Fibroblast of peridontal ligament (primary cell): ENCODE measurements around the gene U2AF1L4.
A peak's percentile ranks its signal among the peaks of the same experiment; 100 is the strongest.

Source experiments
- DNase-seq: peaks from one replicate; pipeline ENCODE4 v3.0.0-alpha.2; 2010; ENCODE audit errors: extremely low read depth

U2AF1L4 gene, protein sequence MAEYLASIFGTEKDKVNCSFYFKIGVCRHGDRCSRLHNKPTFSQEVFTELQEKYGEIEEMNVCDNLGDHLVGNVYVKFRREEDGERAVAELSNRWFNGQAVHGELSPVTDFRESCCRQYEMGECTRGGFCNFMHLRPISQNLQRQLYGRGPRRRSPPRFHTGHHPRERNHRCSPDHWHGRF

DNA sequence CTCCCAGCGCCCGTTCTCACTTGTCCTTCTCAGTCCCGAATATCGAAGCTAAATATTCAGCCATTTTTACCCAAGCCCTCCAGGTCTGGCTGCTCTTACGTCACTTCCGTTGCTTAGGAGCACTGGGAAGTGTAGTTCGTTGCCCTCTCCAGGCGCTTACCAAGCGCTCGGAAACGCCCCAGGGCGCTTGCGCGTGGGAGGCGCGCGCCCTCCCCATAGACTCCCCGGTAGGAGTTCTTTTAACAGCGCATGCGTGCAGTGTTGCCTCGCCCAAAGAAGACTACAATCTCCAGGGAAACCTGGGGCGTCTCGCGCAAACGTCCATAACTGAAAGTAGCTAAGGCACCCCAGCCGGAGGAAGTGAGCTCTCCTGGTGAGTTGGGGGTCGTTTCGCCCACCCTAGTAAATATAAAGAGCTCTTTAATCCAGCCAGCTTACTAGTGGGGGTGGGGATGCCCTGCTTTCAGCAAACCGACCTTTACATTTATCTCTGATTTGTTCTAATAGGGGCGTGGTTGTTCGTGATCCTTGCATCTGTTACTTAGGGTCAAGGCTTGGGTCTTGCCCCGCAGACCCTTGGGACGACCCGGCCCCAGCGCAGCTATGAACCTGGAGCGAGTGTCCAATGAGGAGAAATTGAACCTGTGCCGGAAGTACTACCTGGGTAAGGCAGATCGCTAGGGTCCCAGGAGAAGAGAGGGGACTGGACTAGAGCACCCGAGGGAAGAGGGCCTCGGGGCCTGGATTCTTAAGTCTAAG is at the start of gene U2AF1L4, which contains the start of gene PSENEN:
Gene U2AF1L4, minus strand, starts transcription at position 91 of the 759 bp plus-strand sequence. Its CDS starts 27 bp downstream, at position 64.
Gene PSENEN, plus strand, starts transcription at position 324 of the 759 bp plus-strand sequence. Its CDS starts 280 bp downstream, at position 604.
- DNase-seq = peak; percentile 100

DNA sequence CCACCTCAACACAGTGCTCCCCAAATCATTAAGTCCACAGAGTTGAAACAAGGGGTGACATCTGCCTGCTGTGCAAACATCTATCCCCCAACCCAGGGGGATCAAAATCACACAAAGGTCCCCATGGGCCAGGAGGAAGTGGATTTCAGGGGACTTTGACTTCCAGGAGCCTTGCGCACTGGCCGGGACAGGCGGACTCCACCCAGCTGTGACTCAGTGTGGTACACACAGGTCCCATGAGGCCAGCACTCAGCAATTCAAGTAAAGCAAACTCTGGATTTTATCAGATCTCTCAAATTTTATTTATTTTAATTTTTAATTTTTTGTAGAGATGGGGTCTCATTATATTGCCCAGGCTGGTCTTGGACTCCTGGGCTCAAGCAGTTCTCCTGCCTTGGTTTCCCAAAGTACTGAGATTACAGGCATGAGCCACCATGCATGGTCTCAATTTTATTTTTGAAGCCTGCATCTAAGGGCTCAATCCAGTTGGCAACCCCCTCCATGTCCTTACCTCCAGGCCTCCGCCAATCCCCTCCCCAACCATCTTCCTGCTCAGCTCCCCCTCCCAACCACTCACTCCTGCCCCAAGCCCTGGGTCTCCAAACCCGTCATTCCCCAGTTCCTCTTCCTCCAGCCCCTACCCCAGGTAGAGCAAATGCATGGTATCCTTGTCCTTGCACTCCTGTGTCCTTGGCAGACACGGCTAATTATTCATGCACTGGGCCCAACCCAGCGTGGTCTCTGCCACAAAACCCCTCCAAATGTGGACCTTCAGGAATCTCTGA is 48.4 kb upstream of the U2AF1L4 start:
- DNase-seq = peak; percentile 41

DNA sequence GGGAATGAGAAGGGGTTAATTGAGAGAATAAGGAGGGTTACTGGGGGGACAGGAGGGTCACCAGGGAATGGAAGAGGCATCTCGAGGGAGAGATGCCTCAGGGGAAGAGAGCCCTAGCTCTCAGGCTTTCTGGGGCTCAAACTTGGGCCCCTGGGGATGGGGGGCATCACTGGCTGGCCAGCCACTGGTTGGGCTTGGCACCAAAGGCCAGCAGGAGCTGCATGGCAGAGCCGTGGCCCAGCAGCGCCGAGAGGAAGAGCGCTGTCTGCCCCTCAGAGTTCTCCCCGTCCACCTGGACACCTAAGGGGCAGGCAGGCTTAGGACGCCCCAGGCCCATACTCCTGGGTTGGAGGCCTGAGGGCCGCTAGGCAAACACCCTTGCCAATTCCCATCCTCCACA is 47.7 kb upstream of the U2AF1L4 start:
- DNase-seq = no peak

DNA sequence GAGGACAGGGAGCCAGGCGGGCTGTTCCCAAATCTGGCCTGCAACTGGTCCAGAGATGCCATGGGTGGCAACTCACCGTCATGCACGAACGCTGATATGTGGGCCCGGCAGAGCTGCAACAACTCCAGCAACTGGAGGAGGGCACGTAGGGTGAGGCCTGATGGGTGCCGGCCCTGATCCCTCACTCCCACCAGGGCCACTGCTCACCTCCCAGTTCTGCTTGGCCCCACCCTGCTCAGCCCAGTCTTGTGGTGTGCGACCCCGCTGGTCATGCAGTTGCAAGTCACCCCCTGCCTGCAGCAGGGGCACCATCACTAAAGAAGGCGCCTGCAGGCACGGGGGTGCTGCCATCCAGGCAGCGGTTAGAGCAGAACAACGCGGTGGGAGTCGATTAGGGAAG is 47.1 kb upstream of the U2AF1L4 start:
- DNase-seq = no peak

DNA sequence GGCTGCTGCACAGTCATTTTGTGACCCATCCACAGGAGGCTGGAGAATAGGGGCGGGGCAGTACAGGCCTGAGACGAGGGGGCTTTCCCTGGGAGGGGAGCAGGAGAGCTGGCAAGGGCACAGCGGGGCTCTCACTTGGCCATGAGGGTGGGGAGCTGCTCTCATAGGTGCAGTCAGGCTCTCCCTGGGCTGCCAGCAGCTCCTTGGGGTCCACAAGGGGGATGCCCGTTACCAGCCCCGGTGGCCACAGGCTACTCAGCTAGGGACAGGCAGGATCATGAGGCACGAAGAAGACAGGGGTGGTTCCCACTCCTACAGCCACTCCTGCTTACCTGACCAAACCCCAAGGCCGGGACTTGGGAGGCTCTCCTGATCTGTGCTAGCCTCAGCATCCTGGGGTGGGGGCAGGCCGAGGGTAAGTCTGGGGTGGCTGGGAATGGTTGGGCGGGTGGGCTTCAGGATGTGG is 46.6 kb upstream of the U2AF1L4 start:
- no peak for DNase-seq

DNA sequence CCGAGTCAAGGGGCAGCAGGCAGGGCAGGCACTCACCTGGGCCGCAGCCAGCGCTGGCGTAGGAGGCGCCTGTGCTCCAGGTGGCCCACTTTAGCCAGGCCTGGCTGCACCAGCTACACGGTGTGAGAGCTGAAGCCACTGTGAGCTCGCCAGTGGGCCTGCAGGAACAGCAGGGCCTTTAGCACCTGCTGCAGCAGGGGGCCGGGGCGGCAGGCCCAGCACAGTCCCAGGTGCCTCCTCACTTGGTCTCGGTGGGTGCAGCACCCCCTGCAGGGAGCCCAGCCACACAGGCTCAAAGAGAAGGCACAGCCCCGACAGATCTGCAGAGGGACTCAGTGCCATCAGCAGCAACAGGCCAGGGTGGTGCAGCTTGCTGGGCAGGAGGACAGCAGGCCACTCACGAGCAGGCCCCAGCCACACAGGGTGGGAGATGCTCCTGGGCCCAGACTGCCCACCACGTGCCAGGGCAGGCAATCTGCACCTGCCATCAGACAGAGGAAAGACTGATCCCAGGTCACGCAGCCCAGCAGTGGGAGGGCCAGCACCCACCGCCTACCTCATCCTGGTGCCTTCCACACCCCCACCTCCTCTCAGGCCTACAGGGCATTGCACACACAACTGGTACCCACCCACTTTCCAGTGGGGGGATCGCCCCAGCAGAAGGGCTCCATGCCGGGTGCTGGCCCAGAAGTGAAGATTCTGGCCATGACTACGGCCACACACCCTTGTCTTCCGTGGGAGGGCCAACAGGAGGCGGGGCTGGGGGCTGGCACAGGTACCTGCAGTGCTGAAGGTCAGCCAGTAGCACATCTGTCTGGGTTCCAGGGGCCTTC is 46.0 kb upstream of the U2AF1L4 start:
- no peak for DNase-seq

DNA sequence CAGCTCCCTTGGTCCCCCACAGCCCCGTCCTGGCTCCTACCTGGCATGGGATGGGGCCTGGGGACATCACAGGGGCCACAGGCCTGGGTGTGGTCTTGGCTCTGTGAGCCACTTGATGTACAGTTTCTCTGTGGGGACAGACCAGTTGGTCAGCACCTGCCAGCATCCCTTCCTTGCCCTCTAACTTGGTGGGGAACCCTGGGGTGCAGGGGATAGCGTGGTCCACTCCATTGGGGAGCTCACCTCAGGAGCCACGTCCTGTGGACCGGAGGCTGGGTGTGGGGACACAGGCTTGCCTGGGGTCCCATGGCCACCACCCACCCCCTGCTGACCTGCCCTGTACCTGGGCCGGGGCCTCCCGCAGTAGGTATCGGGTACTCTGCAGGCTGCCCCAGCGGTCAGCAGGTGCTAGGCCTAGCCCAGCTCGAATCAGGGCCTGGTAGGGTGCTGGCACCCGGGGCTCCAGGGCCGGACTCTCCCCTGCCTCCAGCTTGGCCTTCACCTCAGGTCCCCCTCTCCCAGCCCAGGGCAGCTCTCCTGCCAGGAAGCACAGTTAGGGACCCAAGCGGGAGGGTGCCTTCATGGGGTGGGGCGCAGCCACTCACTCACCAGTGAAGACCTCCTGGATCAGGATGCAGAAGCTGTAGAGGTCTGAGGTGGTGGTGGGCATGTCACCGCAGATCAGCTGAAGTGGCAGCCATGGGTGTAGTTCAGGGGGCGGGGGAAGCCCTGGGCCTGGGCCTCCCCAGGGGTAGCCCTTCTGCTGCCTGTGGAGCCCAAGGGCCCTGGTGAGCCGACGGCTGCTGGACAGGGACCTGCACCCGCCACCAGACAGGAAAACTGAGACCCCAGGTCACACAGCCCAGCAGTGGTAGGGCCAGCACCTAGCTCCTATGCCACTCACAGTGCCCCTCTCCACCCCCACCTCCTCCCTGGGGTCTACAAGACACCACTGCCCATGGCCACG is 45.0 kb upstream of the U2AF1L4 start:
- DNase-seq = no peak

DNA sequence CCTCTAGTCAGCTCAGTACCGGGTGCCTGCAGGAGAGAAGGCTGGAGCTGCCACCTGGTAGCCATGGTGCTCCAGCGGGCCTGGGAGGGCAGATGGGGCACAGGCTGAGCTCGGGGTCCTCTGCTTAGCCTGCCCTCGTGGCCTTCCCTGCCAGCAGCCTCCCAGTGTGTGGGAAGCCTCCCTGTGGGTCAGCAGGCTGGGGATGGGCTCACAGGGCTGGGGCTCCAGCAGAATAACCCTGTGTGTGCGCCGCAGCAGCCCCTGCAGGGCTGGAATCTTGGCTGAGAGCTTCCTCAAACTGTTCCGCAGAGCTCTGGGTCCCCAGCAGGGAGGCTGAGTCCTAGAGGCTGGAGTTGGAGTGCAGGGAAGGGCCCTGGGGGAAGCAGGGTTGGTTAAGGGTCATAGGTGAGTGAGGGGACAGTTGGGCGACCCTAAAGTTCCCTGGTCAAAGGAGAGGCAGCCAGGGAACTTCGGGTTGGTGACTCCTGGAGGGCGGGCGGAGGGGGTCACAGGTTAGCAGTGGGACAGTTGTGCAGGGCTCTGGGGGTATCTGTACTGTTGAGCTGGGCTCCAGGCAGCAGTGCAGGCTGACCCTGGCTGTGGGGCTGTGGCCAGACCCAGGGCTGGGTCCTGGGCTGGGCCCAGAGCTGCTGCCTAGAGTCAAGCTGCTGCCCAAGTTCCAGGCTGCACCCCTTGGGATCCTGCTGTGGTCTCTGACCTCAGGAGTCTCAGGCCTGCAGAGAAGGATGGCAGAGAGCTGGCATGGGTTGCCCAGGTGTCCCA is 44.2 kb upstream of the U2AF1L4 start:
- no peak for DNase-seq

DNA sequence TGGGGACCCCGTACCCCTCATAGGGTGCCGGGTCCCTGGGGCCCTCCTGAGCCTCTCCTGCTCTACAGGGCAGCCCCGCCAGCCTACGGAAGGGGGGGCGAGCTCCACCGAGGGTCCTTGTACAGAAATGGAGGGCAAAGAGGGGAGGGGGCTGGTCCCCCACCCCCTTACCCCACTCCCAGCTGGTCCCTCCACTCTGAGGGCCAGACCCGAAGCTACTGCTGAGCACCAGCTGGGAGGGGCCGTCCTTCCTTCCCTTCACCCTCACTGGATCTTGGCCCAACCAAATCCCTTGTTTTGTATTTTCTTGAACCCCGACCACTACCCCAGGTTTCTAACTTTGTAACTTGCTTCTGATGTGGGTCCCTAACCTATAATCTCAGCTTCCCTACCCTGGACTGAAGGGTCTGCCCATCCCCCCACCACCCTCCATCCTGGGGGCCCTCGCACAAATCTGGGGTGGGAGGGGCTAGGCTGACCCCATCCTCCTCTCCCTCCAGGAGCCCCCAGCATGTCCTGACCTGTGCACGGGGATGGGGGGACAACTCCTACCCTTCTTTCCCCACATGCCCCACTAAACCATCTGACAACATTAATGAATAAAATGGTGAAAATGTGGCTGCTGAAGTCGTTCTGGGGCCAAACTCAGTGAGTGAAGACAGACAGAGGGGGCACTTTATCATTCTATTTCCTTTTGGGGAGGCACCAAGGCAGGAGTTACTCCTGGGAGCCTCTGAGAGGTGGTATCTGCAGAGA is 43.2 kb upstream of the U2AF1L4 start:
- no peak for DNase-seq

DNA sequence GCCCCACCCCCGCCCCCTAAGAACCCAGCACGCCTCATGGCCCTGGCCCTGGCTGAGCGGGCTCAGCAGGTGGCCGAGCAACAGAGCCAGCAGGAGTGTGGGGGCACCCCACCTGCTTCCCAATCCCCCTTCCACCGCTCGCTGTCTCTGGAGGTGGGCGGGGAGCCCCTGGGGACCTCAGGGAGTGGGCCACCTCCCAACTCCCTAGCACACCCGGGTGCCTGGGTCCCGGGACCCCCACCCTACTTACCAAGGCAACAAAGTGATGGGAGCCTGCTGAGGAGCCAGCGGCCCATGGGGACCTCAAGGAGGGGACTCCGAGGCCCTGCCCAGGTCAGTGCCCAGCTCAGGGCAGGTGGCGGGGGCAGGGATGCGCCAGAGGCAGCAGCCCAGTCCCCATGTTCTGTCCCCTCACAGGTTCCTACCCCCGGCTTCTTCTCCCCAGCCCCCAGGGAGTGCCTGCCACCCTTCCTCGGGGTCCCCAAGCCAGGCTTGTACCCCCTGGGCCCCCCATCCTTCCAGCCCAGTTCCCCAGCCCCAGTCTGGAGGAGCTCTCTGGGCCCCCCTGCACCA is 42.1 kb upstream of the U2AF1L4 start:
- DNase-seq = no peak

DNA sequence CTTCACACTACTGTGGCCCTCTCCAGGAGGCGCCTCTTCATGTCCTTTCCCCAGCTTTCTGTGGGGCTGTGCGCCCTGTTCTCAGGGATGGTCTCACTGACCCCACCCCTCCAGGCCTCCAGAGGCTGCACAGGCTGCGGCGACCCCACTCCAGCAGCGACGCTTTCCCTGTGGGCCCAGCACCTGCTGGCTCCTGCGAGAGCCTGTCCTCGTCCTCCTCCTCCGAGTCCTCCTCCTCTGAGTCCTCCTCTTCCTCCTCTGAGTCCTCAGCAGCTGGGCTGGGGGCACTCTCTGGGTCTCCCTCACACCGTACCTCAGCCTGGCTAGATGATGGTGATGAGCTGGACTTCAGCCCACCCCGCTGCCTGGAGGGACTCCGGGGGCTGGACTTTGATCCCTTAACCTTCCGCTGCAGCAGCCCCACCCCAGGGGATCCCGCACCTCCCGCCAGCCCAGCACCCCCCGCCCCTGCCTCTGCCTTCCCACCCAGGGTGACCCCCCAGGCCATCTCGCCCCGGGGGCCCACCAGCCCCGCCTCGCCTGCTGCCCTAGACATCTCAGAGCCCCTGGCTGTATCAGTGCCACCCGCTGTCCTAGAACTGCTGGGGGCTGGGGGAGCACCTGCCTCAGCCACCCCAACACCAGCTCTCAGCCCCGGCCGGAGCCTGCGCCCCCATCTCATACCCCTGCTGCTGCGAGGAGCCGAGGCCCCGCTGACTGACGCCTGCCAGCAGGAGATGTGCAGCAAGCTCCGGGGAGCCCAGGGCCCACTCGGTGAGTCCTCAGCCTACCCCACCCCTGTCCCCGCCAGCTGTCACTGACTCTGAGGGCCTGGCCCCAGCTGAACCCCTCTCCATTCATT is 41.3 kb upstream of the U2AF1L4 start:
- DNase-seq = no peak

DNA sequence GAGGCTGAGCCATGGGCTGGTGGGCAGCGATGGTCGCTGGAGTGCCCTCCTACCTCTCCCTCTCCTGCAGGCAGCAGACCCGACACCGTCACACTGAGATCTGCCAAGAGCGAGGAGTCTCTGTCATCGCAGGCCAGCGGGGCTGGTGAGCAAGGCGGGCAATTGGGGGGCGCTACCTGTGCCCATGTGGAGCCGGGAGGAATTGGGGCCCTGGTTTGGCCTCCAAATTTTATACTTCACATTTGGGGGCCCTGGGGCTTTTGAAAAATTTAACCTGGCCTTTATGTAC is 40.1 kb upstream of the U2AF1L4 start:
- no peak for DNase-seq

DNA sequence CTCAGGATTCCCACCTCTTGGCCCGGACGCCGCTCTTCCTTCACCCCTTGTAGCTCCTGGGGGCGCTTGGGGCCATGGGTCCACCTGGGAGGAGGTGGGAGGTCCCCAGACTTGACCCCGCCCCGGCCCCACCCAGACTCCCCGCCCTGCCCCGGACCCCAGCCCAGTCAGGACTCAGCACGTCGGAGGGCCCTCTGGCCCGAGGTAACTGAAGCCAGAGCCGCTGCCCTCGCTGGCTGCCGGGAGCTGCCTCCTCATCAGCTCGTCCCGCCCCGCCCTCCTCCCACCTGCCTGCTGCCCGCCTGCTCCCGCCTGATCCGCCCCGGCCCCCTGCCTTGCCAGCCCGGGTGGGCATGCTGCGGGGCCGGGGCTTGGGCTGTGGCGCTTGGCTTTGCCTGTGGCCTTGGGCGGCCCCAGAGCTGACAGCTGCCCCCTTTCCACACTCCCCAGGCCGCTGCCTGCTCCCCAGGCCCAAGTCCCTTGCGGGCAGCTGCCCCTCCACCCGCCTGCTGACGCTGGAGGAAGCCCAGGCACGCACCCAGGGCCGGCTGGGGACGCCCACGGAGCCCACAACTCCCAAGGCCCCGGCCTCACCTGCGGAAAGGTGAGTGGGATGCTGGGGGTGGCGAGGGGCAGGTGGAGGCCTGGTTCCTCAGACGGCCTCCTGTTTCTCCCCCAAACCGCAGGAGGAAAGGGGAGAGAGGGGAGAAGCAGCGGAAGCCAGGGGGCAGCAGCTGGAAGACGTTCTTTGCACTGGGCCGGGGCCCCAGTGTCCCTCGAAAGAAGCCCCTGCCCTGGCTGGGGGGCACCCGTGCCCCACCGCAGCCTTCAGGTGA is 39.5 kb upstream of the U2AF1L4 start:
- DNase-seq = no peak

DNA sequence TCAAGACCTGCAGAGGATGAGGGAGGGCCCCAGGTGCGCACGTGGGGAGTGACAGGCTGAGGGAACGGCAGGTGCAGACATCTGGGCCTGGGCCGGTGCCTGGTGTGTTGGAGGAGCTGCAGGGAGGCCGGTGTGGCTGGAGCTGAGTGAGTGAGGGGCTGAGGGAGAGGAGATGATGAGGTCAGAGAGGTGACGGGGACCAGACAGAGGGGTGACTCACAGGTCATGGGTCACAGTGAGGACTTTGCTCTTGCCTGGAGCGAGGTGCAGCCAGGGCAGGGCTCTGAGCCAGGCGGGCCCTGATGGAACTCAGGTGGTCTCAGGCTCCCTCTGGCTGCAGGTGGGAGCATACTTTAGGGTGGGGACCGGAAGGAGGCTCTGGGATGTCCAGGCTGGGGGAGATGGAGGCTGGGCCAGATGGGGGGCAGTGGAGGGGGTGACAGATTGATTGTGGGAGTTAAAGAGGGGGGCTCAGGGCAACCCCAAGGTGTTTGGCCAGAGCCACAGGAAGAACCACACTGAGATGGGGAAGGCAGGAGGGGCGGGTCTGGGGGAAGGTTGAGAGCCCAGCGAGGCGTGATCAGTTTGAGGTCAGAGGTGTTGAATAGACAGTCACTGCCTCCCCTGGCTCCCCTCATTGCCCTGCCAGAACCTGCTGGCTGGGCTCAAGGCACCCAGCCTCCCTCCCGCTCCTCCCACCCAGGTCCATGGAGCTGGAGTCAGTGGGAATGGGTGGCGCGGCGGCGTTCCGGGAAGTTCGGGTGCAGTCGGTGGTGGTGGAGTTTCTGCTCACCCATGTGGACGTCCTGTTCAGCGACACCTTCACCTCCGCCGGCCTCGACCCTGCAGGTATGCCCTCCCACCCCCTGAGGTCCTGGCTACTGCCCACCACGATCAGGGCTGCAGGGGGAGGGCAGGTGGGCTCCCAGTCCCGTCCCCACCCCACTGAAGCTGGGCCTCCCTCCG is 38.5 kb upstream of the U2AF1L4 start:
- DNase-seq = no peak

DNA sequence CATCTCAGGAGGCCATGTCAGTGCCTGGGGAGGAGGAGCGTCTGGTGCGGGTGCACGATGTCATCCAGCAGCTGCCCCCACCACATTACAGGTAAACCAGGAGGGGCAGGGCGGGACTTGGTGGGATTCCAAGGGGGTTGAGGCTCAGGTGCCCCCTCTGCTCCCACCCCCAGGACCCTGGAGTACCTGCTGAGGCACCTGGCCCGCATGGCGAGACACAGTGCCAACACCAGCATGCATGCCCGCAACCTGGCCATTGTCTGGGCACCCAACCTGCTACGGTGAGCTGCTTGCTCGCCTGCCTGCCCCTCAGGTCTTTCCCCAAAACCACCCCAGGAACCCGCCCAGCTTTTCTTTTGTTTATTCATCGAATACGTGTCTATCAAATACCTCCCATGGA is 37.4 kb upstream of the U2AF1L4 start:
- DNase-seq = no peak

DNA sequence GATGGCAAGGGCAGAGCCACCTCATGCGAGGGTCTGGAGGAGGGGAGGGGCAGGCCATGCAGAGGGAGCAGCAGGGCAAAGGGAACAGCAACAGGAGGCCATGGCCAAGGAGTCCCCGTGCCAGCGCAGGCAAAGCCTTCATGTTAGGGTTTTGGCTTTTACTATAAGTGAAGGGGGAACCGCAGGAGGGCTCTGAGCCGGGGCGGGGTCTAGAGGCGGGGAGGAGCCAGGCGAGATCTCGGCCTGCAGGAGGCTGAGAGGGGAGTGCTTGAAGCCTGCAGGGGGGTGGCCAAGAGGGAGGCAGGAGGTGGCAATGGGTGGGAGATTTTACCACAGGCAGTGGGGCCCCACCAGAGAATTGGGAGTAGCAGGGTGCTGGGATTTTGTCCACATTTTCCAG is 36.4 kb upstream of the U2AF1L4 start:
- DNase-seq = no peak
